PFSK-1 (cell line): ENCODE data around the gene FLT4.

Experiments
- POLR2AphosphoS5 ChIP-seq: IDR thresholded peaks from 2 replicates; pipeline ENCODE4 v1.6.1; 2012; ENCODE audit warnings: low read depth, mild to moderate bottlenecking, control low read depth, low read length, moderate library complexity
- SIN3A ChIP-seq: IDR thresholded peaks from 2 replicates; pipeline ENCODE4 v1.6.1; 2012; ENCODE audit warnings: mild to moderate bottlenecking, low read length, moderate library complexity, borderline replicate concordance; ENCODE audit not compliant: insufficient read depth
- TAF1 ChIP-seq: IDR thresholded peaks from 2 replicates; pipeline ENCODE4 v1.6.1; 2012; ENCODE audit warnings: low read length, control low read depth, borderline replicate concordance; ENCODE audit not compliant: insufficient read depth
- TF ChIP-seq, protein P1 (sequence below), 2 experiments: IDR thresholded peaks; 2 replicates each; pipeline versions ENCODE4 v1.6.1 to v1.8.0; 2011 to 2012; ENCODE audit warnings: low read depth in 2 of 2, low read length in 2 of 2, control low read depth in 1 of 2, inconsistent platforms in 1 of 2, mild to moderate bottlenecking in 1 of 2, moderate library complexity in 1 of 2; ENCODE audit not compliant: insufficient read depth in 1 of 2

GRCh38 chr5:180626661-180627385, 22.6 kb downstream of the FLT4 start:
- TF ChIP-seq TAF1: no peak
- TF ChIP-seq, protein P1, sequence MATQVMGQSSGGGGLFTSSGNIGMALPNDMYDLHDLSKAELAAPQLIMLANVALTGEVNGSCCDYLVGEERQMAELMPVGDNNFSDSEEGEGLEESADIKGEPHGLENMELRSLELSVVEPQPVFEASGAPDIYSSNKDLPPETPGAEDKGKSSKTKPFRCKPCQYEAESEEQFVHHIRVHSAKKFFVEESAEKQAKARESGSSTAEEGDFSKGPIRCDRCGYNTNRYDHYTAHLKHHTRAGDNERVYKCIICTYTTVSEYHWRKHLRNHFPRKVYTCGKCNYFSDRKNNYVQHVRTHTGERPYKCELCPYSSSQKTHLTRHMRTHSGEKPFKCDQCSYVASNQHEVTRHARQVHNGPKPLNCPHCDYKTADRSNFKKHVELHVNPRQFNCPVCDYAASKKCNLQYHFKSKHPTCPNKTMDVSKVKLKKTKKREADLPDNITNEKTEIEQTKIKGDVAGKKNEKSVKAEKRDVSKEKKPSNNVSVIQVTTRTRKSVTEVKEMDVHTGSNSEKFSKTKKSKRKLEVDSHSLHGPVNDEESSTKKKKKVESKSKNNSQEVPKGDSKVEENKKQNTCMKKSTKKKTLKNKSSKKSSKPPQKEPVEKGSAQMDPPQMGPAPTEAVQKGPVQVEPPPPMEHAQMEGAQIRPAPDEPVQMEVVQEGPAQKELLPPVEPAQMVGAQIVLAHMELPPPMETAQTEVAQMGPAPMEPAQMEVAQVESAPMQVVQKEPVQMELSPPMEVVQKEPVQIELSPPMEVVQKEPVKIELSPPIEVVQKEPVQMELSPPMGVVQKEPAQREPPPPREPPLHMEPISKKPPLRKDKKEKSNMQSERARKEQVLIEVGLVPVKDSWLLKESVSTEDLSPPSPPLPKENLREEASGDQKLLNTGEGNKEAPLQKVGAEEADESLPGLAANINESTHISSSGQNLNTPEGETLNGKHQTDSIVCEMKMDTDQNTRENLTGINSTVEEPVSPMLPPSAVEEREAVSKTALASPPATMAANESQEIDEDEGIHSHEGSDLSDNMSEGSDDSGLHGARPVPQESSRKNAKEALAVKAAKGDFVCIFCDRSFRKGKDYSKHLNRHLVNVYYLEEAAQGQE (IDR thresholded peaks at IDR 0.05; ENCODE audit: insufficient read depth in 1 of 2, low read depth in 2 of 2, low read length in 2 of 2): no peak
- no peak for TF ChIP-seq POLR2AphosphoS5
- TF ChIP-seq SIN3A: no peak
